A549 (cell line): Measurements from ENCODE around the gene TMEM44. TPM values are rescaled to one million over a fixed set of nuclear protein-coding genes. Genes with fewer than 3 reads are reported as not detected.
"Not testable (repeated sequence)": the region's sequence is repeated elsewhere in the genome, so short reads cannot be mapped to it uniquely, and the experiment has no call there.

Source experiments
- ATAC-seq, 2 experiments: fragments of 200-7000 bp in 1 of 2; fragments of >200 bp in 1 of 2; cut with Nextera tagmentation in 1 of 2; cut with Tn5 transposase in 1 of 2; 3 replicates each; pipeline versions ENCODE4 v1.8.0 to v1.9.1; 2018 to 2020; ENCODE audit warnings: mild to moderate bottlenecking in 1 of 2, moderate library complexity in 1 of 2
- CTCF ChIA-PET: fragments of 300-600 bp; sonication (Branson Sonifier 250); formaldehyde crosslinking; extraction: SDS; loops from one replicate; lab custom pipeline; 2021; ENCODE audit warnings: antibody characterized with exemption, inconsistent platforms; lab: Yijun Ruan, JAX
- POLR2A ChIA-PET: fragments of 350-600 bp; formaldehyde crosslinking; extraction: SDS; loops from one replicate; lab custom pipeline; 2021; ENCODE audit warnings: antibody characterized with exemption, inconsistent platforms; lab: Yijun Ruan, JAX
- DNase-seq, 2 experiments: peaks; one replicate each; pipeline versions ENCODE4 v3.0.0 to v3.0.0-alpha.2; 2011 to 2016; ENCODE audit warnings: low read depth in 1 of 2, low spot score in 1 of 2
- FAIRE-seq: peaks from 2 replicates; lab custom pipeline; 2011; peaks lifted over from hg19 to GRCh38; lab: Jason Lieb, UNC
- H3K27ac ChIP-seq, 2 experiments: fragments of >200 bp; sonication (Bioruptor Twin); formaldehyde crosslinking; 3 replicates each; pipeline ENCODE4 v1.5.1; 2016 to 2017
- H3K4me1 ChIP-seq: fragments of >200 bp; sonication (Bioruptor Twin); formaldehyde crosslinking; 3 replicates; pipeline ENCODE4 v1.6.1; 2016
- H3K4me2 ChIP-seq: fragments of >200 bp; sonication (Bioruptor Twin); formaldehyde crosslinking; 3 replicates; pipeline ENCODE4 v1.6.1; 2016
- H3K4me3 ChIP-seq: fragments of >200 bp; sonication (Bioruptor Twin); formaldehyde crosslinking; 3 replicates; pipeline ENCODE4 v1.5.1; 2016
- H3K9me3 ChIP-seq: fragments of >200 bp; sonication (Bioruptor Twin); formaldehyde crosslinking; 3 replicates; pipeline ENCODE4 v1.6.1; 2016
- CBX8 ChIP-seq: fragments of 200-600 bp; sonication (generic); IDR thresholded peaks from 2 replicates; pipeline ENCODE4 v1.6.1; 2016
- ELK1 ChIP-seq: fragments of 150-350 bp; IDR thresholded peaks from 2 replicates; pipeline ENCODE4 v1.6.1; 2014; ENCODE audit warnings: low read depth, mild to moderate bottlenecking, low read length
- EP300 ChIP-seq, 2 experiments: fragments of >200 bp; sonication (Bioruptor Twin); formaldehyde crosslinking; IDR thresholded peaks; 2 replicates in 1 of 2; 3 replicates in 1 of 2; pipeline ENCODE4 v1.6.1; 2016 to 2017
- ESRRA ChIP-seq: fragments of 150-350 bp; IDR thresholded peaks from 2 replicates; pipeline ENCODE4 v1.6.1; 2014; ENCODE audit warnings: mild to moderate bottlenecking, low read length, borderline replicate concordance
- FOSB ChIP-seq: fragments of 250-450 bp; sonication (Bioruptor Pico); IDR thresholded peaks from 2 replicates; pipeline ENCODE4 v1.5.0; 2020; ENCODE audit warnings: mild to moderate bottlenecking, moderate library complexity
- HDAC2 ChIP-seq: fragments of 200-600 bp; sonication (generic); IDR thresholded peaks from 2 replicates; pipeline ENCODE4 v1.6.1; 2016
- HES2 ChIP-seq: fragments of >200 bp; sonication (Bioruptor Twin); formaldehyde crosslinking; IDR thresholded peaks from 2 replicates; pipeline ENCODE4 v1.6.1; 2016
- HMGXB4 ChIP-seq: fragments of 250-450 bp; sonication (Bioruptor Pico); IDR thresholded peaks from 2 replicates; pipeline ENCODE4 v1.5.0; 2021; ENCODE audit warnings: mild to moderate bottlenecking, moderate library complexity, borderline replicate concordance
- HOXB5 ChIP-seq: fragments of 250-450 bp; sonication (Bioruptor Pico); IDR thresholded peaks from 2 replicates; pipeline ENCODE4 v1.5.0; 2020; ENCODE audit warnings: mild to moderate bottlenecking, moderate library complexity
- JUNB ChIP-seq: fragments of >200 bp; sonication (Bioruptor Twin); formaldehyde crosslinking; IDR thresholded peaks from 2 replicates; pipeline ENCODE4 v1.6.1; 2016
- MAX ChIP-seq: IDR thresholded peaks from 2 replicates; pipeline ENCODE4 v1.6.1; 2012
- MYC ChIP-seq: IDR thresholded peaks from 2 replicates; pipeline ENCODE4 v1.6.1; 2012; ENCODE audit warnings: mild to moderate bottlenecking, inconsistent platforms, low read length, improper control_type of control experiment, borderline replicate concordance
- NFE2L2 ChIP-seq: fragments of 150-350 bp; conservative IDR thresholded peaks from 2 replicates; pipeline ENCODE4 v1.6.1; 2014; ENCODE audit warnings: low read length
- NR3C1 ChIP-seq: fragments of >200 bp; sonication (Bioruptor Twin); formaldehyde crosslinking; IDR thresholded peaks from 3 replicates; pipeline ENCODE4 v1.6.1; 2017
- PBX3 ChIP-seq: IDR thresholded peaks from 2 replicates; pipeline ENCODE4 v1.6.1; 2012
- PHF8 ChIP-seq: fragments of 200-600 bp; sonication (generic); IDR thresholded peaks from 2 replicates; pipeline ENCODE4 v1.6.1; 2016; ENCODE audit warnings: low read depth, mild to moderate bottlenecking, antibody characterized with exemption, moderate library complexity, borderline replicate concordance
- RARB ChIP-seq: fragments of 250-450 bp; sonication (Bioruptor Pico); IDR thresholded peaks from 2 replicates; pipeline ENCODE4 v1.8.0; 2021; ENCODE audit warnings: mild to moderate bottlenecking, moderate library complexity
- TP53 ChIP-seq: fragments of 250-450 bp; sonication (Bioruptor Pico); IDR thresholded peaks from 2 replicates; pipeline ENCODE4 v1.5.0; 2021; ENCODE audit warnings: mild to moderate bottlenecking, moderate library complexity
- WGBS: methylation state at CpG from one replicate; pipeline ENCODE4 v1.1.6; 2017; ENCODE audit errors: missing lambda C conversion rate; 5-methylcytosine and 5-hydroxymethylcytosine counted together
- polyA plus RNA-seq, 4 experiments: library from polyadenylated mRNA; depleted of rRNA in 3 of 4; stranded (reverse); fragments of >200 nt; fragmentation: RNase III in 1 of 4; extraction: RNeasy Plus Mini Kit Qiagen cat#74134 plus additional on column Dnase treatment in 1 of 4; gene quantifications; 2 replicates in 3 of 4; 3 replicates in 1 of 4; pipeline ENCODE4 v1.2.3, GENCODE V29; 2011 to 2017

The TMEM44 gene
- polyA plus RNA-seq, 2 of the 4 experiments (the other 2 are of a cell fraction), result 16.0 to 17.0 TPM

GRCh38 chr3:194606941-194607340 is 26.3 kb downstream of the TMEM44 start:
- CTCF ChIA-PET, result no interaction called here
- DNase-seq (no peak), ATAC-seq (no peak)
- H3K4me1 ChIP-seq, result no peaks in the 10 kb centered on the region
- H3K4me2 ChIP-seq, result no peak overlapping the region
- H3K9me3 ChIP-seq, result no peaks in the 10 kb centered on the region
- no peak overlapping the region for H3K27ac ChIP-seq
- H3K4me3 ChIP-seq, result no peak overlapping the region
- 96% methylated on average over 3 of the region's 3 CpGs for WGBS
- TF ChIP-seq MYC (no peak), HES2 (no peak), NR3C1 (no peak), TP53 (CRISPR knock-in tag) (no peak), FOSB (CRISPR knock-in tag) (no peak), MAX (no peak), HDAC2 (no peak)
- TF ChIP-seq, all 56 proteins: peak for 0
- no peak for FAIRE-seq
- POLR2A ChIA-PET, result no interaction called here

- ChIA-PET POLR2A (no interaction called here), CTCF (interaction anchor here (0.8 to 3.0 kb wide), 4 partner anchors 9 to 135 kb away, joined by 3 to 10 read pairs (median 4); no protein-coding TSS in a partner anchor)
- Histone ChIP-seq H3K4me3 (no peak overlapping the region), H3K4me2 (no peak overlapping the region), H3K4me1 (no peaks in the 10 kb centered on the region), H3K9me3 (no peaks in the 10 kb centered on the region)
- no peak for DNase-seq
- no peak for ATAC-seq
- no peak for FAIRE-seq
- TF ChIP-seq CBX8, result no peak
- no peak for TF ChIP-seq HES2
- TF ChIP-seq ELK1, result no peak
- TF ChIP-seq PBX3, result no peak
- TF ChIP-seq HOXB5, result no peak
- TF ChIP-seq ESRRA, result no peak
- no peak for TF ChIP-seq HMGXB4 (CRISPR knock-in tag)
- TF ChIP-seq NFE2L2, result no peak
- TF ChIP-seq EP300 (IDR thresholded peaks at IDR 0.05), result no peak
- TF ChIP-seq PHF8, result no peak
- no peak for TF ChIP-seq RARB (CRISPR knock-in tag)
- no peak for TF ChIP-seq JUNB
- TF ChIP-seq, all 56 proteins: peak for 0
- H3K27ac ChIP-seq, result no peak overlapping the region
- 79% methylated on average over 7 of the region's 8 CpGs for WGBS
These were observed 27.1 kb downstream of the TMEM44 start for GRCh38 chr3:194606163-194606562.

GRCh38 chr3:194605314-194605713 is 27.9 kb downstream of the TMEM44 start:
- CTCF ChIA-PET, result interaction anchor here (0.8 to 3.0 kb wide), 6 partner anchors 8 to 134 kb away, joined by 3 to 10 read pairs (median 3); no protein-coding TSS in a partner anchor
- H3K4me2 ChIP-seq, FAIRE-seq, DNase-seq, H3K9me3 ChIP-seq, H3K4me3 ChIP-seq, H3K27ac ChIP-seq, POLR2A ChIA-PET, H3K4me1 ChIP-seq, ATAC-seq: not testable (repeated sequence)
- WGBS, result 98% methylated on average over 7 of the region's 7 CpGs
